OCI-LY1 (cell line): ENCODE data around the gene PCBP3.

ENCODE experiments used
- H2AFZ ChIP-seq: fragments of 200-600 bp; sonication (generic), shearing (Covaris generic); 2 replicates; pipeline ENCODE4 v1.6.0; 2014; ENCODE audit warnings: antibody characterized with exemption, mild to moderate bottlenecking, low read length
- H3F3A ChIP-seq: fragments of 200-600 bp; sonication (generic), shearing (Covaris generic); 2 replicates; pipeline ENCODE4 v1.6.0; 2014; ENCODE audit warnings: mild to moderate bottlenecking, antibody characterized with exemption, low read length, moderate library complexity; ENCODE audit not compliant: insufficient read depth
- H3K27ac ChIP-seq: fragments of 200-600 bp; sonication (generic); 2 replicates; pipeline ENCODE4 v1.5.1; 2014; ENCODE audit warnings: low read length, mixed run types, mild to moderate bottlenecking, low read depth; ENCODE audit not compliant: poor library complexity, severe bottlenecking
- H3K27me3 ChIP-seq: fragments of 200-600 bp; sonication (generic); 2 replicates; pipeline ENCODE4 v1.6.0; 2014; ENCODE audit warnings: antibody characterized with exemption, mild to moderate bottlenecking, low read length, moderate library complexity; ENCODE audit not compliant: insufficient read depth
- H3K36me3 ChIP-seq: fragments of 200-600 bp; sonication (generic); 2 replicates; pipeline ENCODE4 v1.6.1; 2014; ENCODE audit warnings: mild to moderate bottlenecking, antibody characterized with exemption, low read length, moderate library complexity, mixed read lengths; ENCODE audit not compliant: insufficient read depth
- H3K4me1 ChIP-seq: fragments of 200-600 bp; sonication (generic); 2 replicates; pipeline ENCODE4 v1.5.1; 2014; ENCODE audit warnings: mild to moderate bottlenecking, low read length, moderate library complexity; ENCODE audit not compliant: insufficient read depth, severe bottlenecking
- H3K4me2 ChIP-seq: fragments of 200-600 bp; sonication (generic), shearing (Covaris generic); 2 replicates; pipeline ENCODE4 v1.6.1; 2014; ENCODE audit warnings: low read length
- H3K4me3 ChIP-seq: fragments of 200-600 bp; sonication (generic); 2 replicates; pipeline ENCODE4 v1.5.1; 2014; ENCODE audit warnings: low read length, low read depth, mild to moderate bottlenecking, mixed read lengths; ENCODE audit not compliant: poor library complexity, severe bottlenecking
- H3K79me2 ChIP-seq: fragments of 200-600 bp; shearing (Covaris generic); 2 replicates; pipeline ENCODE4 v1.6.1; 2016; ENCODE audit warnings: mixed run types, low read length, mixed read lengths; ENCODE audit not compliant: insufficient read depth
- H3K9ac ChIP-seq: fragments of 200-600 bp; sonication (generic), shearing (Covaris generic); 2 replicates; pipeline ENCODE4 v1.6.1; 2014; ENCODE audit warnings: mild to moderate bottlenecking, low read length, mixed read lengths
- H3K9me2 ChIP-seq: fragments of 200-600 bp; sonication (generic), shearing (Covaris generic); 2 replicates; pipeline ENCODE4 v1.6.1; 2014; ENCODE audit warnings: low read depth, mild to moderate bottlenecking, low read length, mixed read lengths
- H3K9me3 ChIP-seq: fragments of 200-600 bp; shearing (Covaris generic); 2 replicates; pipeline ENCODE4 v1.6.1; 2014; ENCODE audit warnings: low read length, mixed read lengths
- H4K20me1 ChIP-seq: fragments of 200-600 bp; sonication (generic), shearing (Covaris generic); 2 replicates; pipeline ENCODE4 v1.6.0; 2016; ENCODE audit warnings: mild to moderate bottlenecking, low read length; ENCODE audit not compliant: insufficient read depth
- EZH2 ChIP-seq: fragments of 200-600 bp; sonication (generic), shearing (Covaris generic); IDR thresholded peaks from 2 replicates; pipeline ENCODE4 v1.8.0; 2017; ENCODE audit warnings: borderline replicate concordance, mixed run types, mild to moderate bottlenecking, antibody characterized with exemption, low read length, moderate library complexity, mixed read lengths
- TF ChIP-seq, protein P1 (sequence below): fragments of 200-600 bp; sonication (generic), shearing (Covaris generic); IDR thresholded peaks from 2 replicates; pipeline ENCODE4 v1.5.1; 2017; ENCODE audit warnings: mild to moderate bottlenecking, antibody characterized with exemption, low read length, moderate library complexity, mixed read lengths

Gene PCBP3

GRCh38 chr21:45740491-45741357 lies 97.2 kb downstream of the PCBP3 start:
- Histone ChIP-seq H2AFZ (no peak overlapping the region), H4K20me1 (no peaks in the 10 kb centered on the region), H3K36me3 (no peaks in the 10 kb centered on the region), H3K9ac (no peak overlapping the region), H3K4me1 (no peaks in the 10 kb centered on the region), H3K4me2 (no peak overlapping the region), H3K9me2 (no peaks in the 10 kb centered on the region), H3K27me3 (no peaks in the 10 kb centered on the region), H3K27ac (no peak overlapping the region), H3K4me3 (no peak overlapping the region), H3K9me3 (no peaks in the 10 kb centered on the region), H3F3A (no peaks in the 10 kb centered on the region), H3K79me2 (no peaks in the 10 kb centered on the region)
- TF ChIP-seq, protein P1, sequence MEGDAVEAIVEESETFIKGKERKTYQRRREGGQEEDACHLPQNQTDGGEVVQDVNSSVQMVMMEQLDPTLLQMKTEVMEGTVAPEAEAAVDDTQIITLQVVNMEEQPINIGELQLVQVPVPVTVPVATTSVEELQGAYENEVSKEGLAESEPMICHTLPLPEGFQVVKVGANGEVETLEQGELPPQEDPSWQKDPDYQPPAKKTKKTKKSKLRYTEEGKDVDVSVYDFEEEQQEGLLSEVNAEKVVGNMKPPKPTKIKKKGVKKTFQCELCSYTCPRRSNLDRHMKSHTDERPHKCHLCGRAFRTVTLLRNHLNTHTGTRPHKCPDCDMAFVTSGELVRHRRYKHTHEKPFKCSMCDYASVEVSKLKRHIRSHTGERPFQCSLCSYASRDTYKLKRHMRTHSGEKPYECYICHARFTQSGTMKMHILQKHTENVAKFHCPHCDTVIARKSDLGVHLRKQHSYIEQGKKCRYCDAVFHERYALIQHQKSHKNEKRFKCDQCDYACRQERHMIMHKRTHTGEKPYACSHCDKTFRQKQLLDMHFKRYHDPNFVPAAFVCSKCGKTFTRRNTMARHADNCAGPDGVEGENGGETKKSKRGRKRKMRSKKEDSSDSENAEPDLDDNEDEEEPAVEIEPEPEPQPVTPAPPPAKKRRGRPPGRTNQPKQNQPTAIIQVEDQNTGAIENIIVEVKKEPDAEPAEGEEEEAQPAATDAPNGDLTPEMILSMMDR: no peak
- TF ChIP-seq EZH2: no peak

GRCh38 chr21:45741691-45742090 lies 98.2 kb downstream of the PCBP3 start:
- H3K36me3 ChIP-seq: no peaks in the 10 kb centered on the region
- H3K27ac ChIP-seq: no peak overlapping the region
- H4K20me1 ChIP-seq: no peaks in the 10 kb centered on the region
- TF ChIP-seq, protein P1: no peak
- TF ChIP-seq EZH2: no peak
- H3K9ac ChIP-seq: no peak overlapping the region
- H3K27me3 ChIP-seq: no peaks in the 10 kb centered on the region
- no peaks in the 10 kb centered on the region for H3K79me2 ChIP-seq
- H3F3A ChIP-seq: no peaks in the 10 kb centered on the region
- H3K4me1 ChIP-seq: no peaks in the 10 kb centered on the region
- H2AFZ ChIP-seq: no peak overlapping the region
- no peak overlapping the region for H3K4me2 ChIP-seq
- H3K4me3 ChIP-seq: no peak overlapping the region
- H3K9me2 ChIP-seq: no peaks in the 10 kb centered on the region
- no peaks in the 10 kb centered on the region for H3K9me3 ChIP-seq

DNA sequence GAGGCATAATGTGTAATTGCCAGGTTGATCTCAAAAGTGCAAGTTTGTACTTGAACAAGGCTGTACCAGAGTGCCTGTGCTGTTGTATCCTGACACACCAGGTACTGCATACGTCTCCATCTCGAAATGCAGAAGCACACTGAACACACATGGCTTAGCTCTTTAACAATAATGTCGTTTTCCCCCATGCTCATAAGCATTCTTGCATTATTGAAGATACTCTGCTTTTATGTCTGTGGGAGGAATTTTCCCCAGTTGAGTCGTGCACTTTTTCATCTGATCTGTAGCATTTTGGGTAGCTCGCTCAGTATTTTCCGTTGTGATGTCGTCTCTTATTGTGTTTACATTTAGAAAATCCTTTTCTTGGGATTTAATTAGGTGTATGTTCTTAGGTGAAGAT lies 98.7 kb downstream of the PCBP3 start:
- no peaks in the 10 kb centered on the region for H3K36me3 ChIP-seq
- H4K20me1 ChIP-seq: no peaks in the 10 kb centered on the region
- H3K9me3 ChIP-seq: no peaks in the 10 kb centered on the region
- no peak overlapping the region for H2AFZ ChIP-seq
- no peaks in the 10 kb centered on the region for H3K4me1 ChIP-seq
- H3K27ac ChIP-seq: no peak overlapping the region
- no peak overlapping the region for H3K4me3 ChIP-seq
- no peak overlapping the region for H3K4me2 ChIP-seq
- no peaks in the 10 kb centered on the region for H3K27me3 ChIP-seq
- H3K9ac ChIP-seq: no peak overlapping the region
- H3K9me2 ChIP-seq: no peaks in the 10 kb centered on the region
- no peak for TF ChIP-seq EZH2
- TF ChIP-seq, protein P1: no peak
- H3F3A ChIP-seq: no peaks in the 10 kb centered on the region
- no peaks in the 10 kb centered on the region for H3K79me2 ChIP-seq
